B cell (primary cell): ENCODE results near the gene PTGES2. TPM values are rescaled to one million over a fixed set of nuclear protein-coding genes. Genes with fewer than 3 reads are reported as not detected.

ENCODE experiments used
- ATAC-seq: fragments of 200-7000 bp; cut with Tn5 transposase; one replicate; pipeline ENCODE4 v1.10.0; 2021; ENCODE audit warnings: low read depth, mild to moderate bottlenecking, moderate number of reproducible peaks, moderate library complexity
- CTCF ChIA-PET: fragments of 350-600 bp; sonication (Branson Sonifier 250); formaldehyde crosslinking; loops from one replicate; lab custom pipeline; 2021; ENCODE audit warnings: antibody characterized with exemption, inconsistent platforms; lab: Charles Lee
- POLR2A ChIA-PET: fragments of 350-600 bp; sonication (Branson Sonifier 250); formaldehyde crosslinking; loops from one replicate; lab custom pipeline; 2021; ENCODE audit warnings: antibody characterized with exemption; lab: Charles Lee
- DNase-seq: peaks from one replicate; pipeline ENCODE4 v3.0.0; 2013
- H2AFZ ChIP-seq: 2 replicates; pipeline ENCODE4 v1.6.1; 2012; ENCODE audit warnings: mild to moderate bottlenecking, low read depth, low read length; ENCODE audit not compliant: insufficient read depth, poor library complexity, severe bottlenecking
- H3K27ac ChIP-seq, 2 donors: 1 replicate in 1 of 2; 2 replicates in 1 of 2; pipeline ENCODE4 v1.5.1; 2012 to 2013; ENCODE audit warnings: low read length in 2 of 2, mild to moderate bottlenecking in 2 of 2, moderate library complexity in 1 of 2
- H3K27me3 ChIP-seq, 4 experiments: fragments of 200-600 bp in 1 of 4; sonication (generic) in 1 of 4; replicated peaks in 1 of 4; 1 replicate in 2 of 4; 2 replicates in 2 of 4; pipeline versions ENCODE4 v1.6.1 to v1.7.0; 2013 to 2016; ENCODE audit warnings: low read length in 3 of 4, mild to moderate bottlenecking in 2 of 4, mixed read lengths in 1 of 4, moderate library complexity in 1 of 4; ENCODE audit not compliant: insufficient read depth in 4 of 4, control insufficient read depth in 3 of 4; ENCODE audit errors: control extremely low read depth in 1 of 4
- H3K36me3 ChIP-seq, 2 experiments: replicated peaks in 1 of 2; 1 replicate in 1 of 2; 2 replicates in 1 of 2; pipeline versions ENCODE4 v1.6.1 to v1.7.1; 2013; ENCODE audit warnings: low read length in 1 of 2; ENCODE audit not compliant: insufficient read depth in 2 of 2, control insufficient read depth in 1 of 2; ENCODE audit errors: control extremely low read depth in 1 of 2, extremely low read depth in 1 of 2
- H3K4me1 ChIP-seq, 2 donors: fragments of 200-600 bp in 1 of 2; sonication (generic) in 1 of 2; 1 replicate in 1 of 2; 2 replicates in 1 of 2; pipeline versions ENCODE4 v1.5.1 to v1.6.1; 2013 to 2017; ENCODE audit warnings: low read length in 2 of 2; ENCODE audit not compliant: control insufficient read depth in 2 of 2, insufficient read depth in 2 of 2
- H3K4me2 ChIP-seq: replicated peaks from 2 replicates; pipeline ENCODE3; 2012; ENCODE audit warnings: mild to moderate bottlenecking, low read depth, low read length; ENCODE audit not compliant: poor library complexity, severe bottlenecking
- H3K4me3 ChIP-seq, 5 experiments: fragments of 200-600 bp in 1 of 5; sonication (generic) in 1 of 5; 1 replicate in 3 of 5; 2 replicates in 2 of 5; pipeline versions ENCODE4 v1.5.1 to v1.7.0; 2011 to 2016; ENCODE audit warnings: low read length in 4 of 5, mild to moderate bottlenecking in 4 of 5, low read depth in 2 of 5, control low read depth in 1 of 5, moderate library complexity in 1 of 5; ENCODE audit not compliant: insufficient read depth in 1 of 5; ENCODE audit errors: control extremely low read depth in 1 of 5, extremely low read depth in 1 of 5
- H3K79me2 ChIP-seq: fragments of 200-600 bp; sonication (generic); one replicate; pipeline ENCODE4 v1.6.0; 2016; ENCODE audit warnings: low read length; ENCODE audit not compliant: control insufficient read depth, insufficient read depth
- H3K9ac ChIP-seq: fragments of 200-600 bp; sonication (generic); 2 replicates; pipeline ENCODE4 v1.6.1; 2017; ENCODE audit warnings: mild to moderate bottlenecking, low read length, moderate library complexity
- H3K9me3 ChIP-seq, 3 donors: one replicate each; pipeline versions ENCODE4 v1.6.1 to v1.7.1; 2013; ENCODE audit warnings: low read length in 2 of 3; ENCODE audit not compliant: control insufficient read depth in 2 of 3, insufficient read depth in 1 of 3; ENCODE audit errors: control extremely low read depth in 1 of 3
- H4K20me1 ChIP-seq: 2 replicates; pipeline ENCODE4 v1.6.0; 2012; ENCODE audit warnings: mild to moderate bottlenecking, low read length; ENCODE audit not compliant: insufficient read depth, control insufficient read depth, poor library complexity, severe bottlenecking
- H3K27ac Mint-ChIP-seq: one replicate; pipeline ENCODE4 v1.8.0; 2021; ENCODE audit warnings: mixed read lengths
- H3K27me3 Mint-ChIP-seq: one replicate; pipeline ENCODE4 v1.8.0; 2021; ENCODE audit warnings: mixed read lengths
- H3K4me1 Mint-ChIP-seq: one replicate; pipeline ENCODE4 v1.8.0; 2021; ENCODE audit warnings: mixed read lengths
- H3K4me3 Mint-ChIP-seq: one replicate; pipeline ENCODE4 v1.8.0; 2021; ENCODE audit warnings: mixed read lengths
- H3K9me3 Mint-ChIP-seq: one replicate; pipeline ENCODE4 v1.8.0; 2022; ENCODE audit warnings: mixed read lengths; ENCODE audit not compliant: insufficient read depth
- CTCF ChIP-seq: fragments of 200-600 bp; IDR thresholded peaks from one replicate; pipeline ENCODE4 v1.8.0; 2022; ENCODE audit warnings: antibody characterized with exemption, mild to moderate bottlenecking
- EZH2 ChIP-seq: IDR thresholded peaks from 2 replicates; pipeline ENCODE4 v1.6.1; 2012; ENCODE audit warnings: borderline replicate concordance, low read depth, mild to moderate bottlenecking, moderate library complexity, low read length; ENCODE audit not compliant: insufficient read depth, poor library complexity, severe bottlenecking
- WGBS: methylation state at CpG from one replicate; pipeline ENCODE4 v1.1.5; 2013; ENCODE audit warnings: missing lambda C conversion rate; ENCODE audit not compliant: insufficient coverage; 5-methylcytosine and 5-hydroxymethylcytosine counted together
- intact Hi-C: fragments of 100-400 bp; cut with micrococcal nuclease; formaldehyde crosslinking; loops from one replicate; pipeline ENCODE4 v1.10.0; 2022
- polyA plus RNA-seq: library from polyadenylated mRNA; depleted of rRNA; stranded (reverse); fragments of >200 nt; gene quantifications from 2 replicates; pipeline ENCODE4 v1.2.3, GENCODE V29; 2012
- total RNA-seq, 2 donors: library from RNA; stranded (reverse); fragments of 120-200 nt in 1 of 2; gene quantifications; 1 replicate in 1 of 2; 2 replicates in 1 of 2; pipeline versions ENCODE4 v1.2.3 to v1.2.4, GENCODE V29; 2013 to 2022

The PTGES2 gene
- total and polyA plus RNA-seq, 2 donors (not counting 1 experiment from before 2014, with no cell fraction given): 77.8 to 113 TPM

- H3K9me3 Mint-ChIP-seq: no peaks in the 10 kb centered on the region
- TF ChIP-seq EZH2 (no peak), CTCF (no peak)
- 97% methylated on average over 8 of the region's 8 CpGs for WGBS
- Histone ChIP-seq H3K4me3 (no peak overlapping the region), H3K9ac (no peak overlapping the region), H3K79me2 (peaks cover 6% of the 10 kb centered on the region), H3K27ac (no peak overlapping the region), H3K27me3 (no peaks in the 10 kb centered on the region), H2AFZ (no peak overlapping the region), H3K9me3 (no peaks in the 10 kb centered on the region), H4K20me1 (no peaks in the 10 kb centered on the region), H3K4me1 (no peaks in the 10 kb centered on the region), H3K36me3 (peaks cover 6 to 45% of the 10 kb centered on the region in 2 experiments), H3K4me2 (no peak overlapping the region)
- no peak overlapping the region for H3K4me3 Mint-ChIP-seq
- no peak overlapping the region for H3K27ac Mint-ChIP-seq
- CTCF ChIA-PET: interaction anchor here (0.8 kb wide), 1 partner anchor 172 kb away, joined by 3 read pairs; no protein-coding TSS in a partner anchor
- no peak for DNase-seq
- H3K27me3 Mint-ChIP-seq: no peaks in the 10 kb centered on the region
- ATAC-seq: no peak
- intact Hi-C loops: no loop called here
- no peaks in the 10 kb centered on the region for H3K4me1 Mint-ChIP-seq
- POLR2A ChIA-PET: interaction anchor here (0.9 kb wide), 1 partner anchor 8 kb away, joined by 3 read pairs; no protein-coding TSS in a partner anchor
Observed at GRCh38 chr9:128169492-128169891, 42.0 kb upstream of the PTGES2 start.

DNA sequence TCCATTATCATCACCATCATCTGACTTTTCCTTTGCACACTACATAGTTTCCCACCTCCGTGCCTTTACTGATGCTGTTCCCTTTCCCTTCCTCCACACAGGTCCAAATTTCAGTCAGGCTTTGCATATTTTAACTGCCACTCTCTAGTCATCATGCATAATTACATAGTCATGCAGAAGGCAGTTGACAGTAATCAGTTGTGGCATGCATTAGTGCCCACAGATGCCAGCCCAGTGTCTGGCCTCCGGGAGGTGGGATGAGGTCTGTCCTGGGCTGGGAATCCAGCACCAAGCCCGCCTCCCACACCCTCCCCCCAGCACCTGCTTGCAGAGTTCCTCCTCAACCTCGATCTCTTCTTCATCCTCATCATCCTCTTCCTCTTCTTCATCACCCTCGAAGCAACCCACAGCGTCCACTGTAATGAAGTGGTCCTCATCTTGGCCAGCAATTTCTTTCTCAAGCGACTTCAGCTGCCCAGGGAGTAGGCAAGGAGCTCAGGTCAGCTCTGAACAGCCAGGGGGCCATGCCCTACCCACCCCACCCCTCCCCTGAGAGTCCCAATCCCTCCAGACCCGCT lies 41.3 kb upstream of the PTGES2 start:
- no peak overlapping the region for H3K4me3 Mint-ChIP-seq
- H3K4me1 Mint-ChIP-seq: no peaks in the 10 kb centered on the region
- ChIA-PET POLR2A (no interaction called here), CTCF (interaction anchor here (0.8 kb wide), 1 partner anchor 173 kb away, joined by 3 read pairs; no protein-coding TSS in a partner anchor)
- TF ChIP-seq CTCF: no peak
- TF ChIP-seq EZH2: no peak
- Histone ChIP-seq H3K27ac (no peak overlapping the region), H3K79me2 (peaks cover 9% of the 10 kb centered on the region), H3K27me3 (no peaks in the 10 kb centered on the region), H2AFZ (no peak overlapping the region), H3K9me3 (no peaks in the 10 kb centered on the region), H4K20me1 (no peaks in the 10 kb centered on the region), H3K36me3 (peaks cover 6 to 50% of the 10 kb centered on the region in 2 experiments), H3K9ac (no peak overlapping the region), H3K4me3 (no peak overlapping the region), H3K4me1 (no peaks in the 10 kb centered on the region), H3K4me2 (no peak overlapping the region)
- no peaks in the 10 kb centered on the region for H3K27me3 Mint-ChIP-seq
- intact Hi-C loops: no loop called here
- no peaks in the 10 kb centered on the region for H3K9me3 Mint-ChIP-seq
- ATAC-seq: no peak
- H3K27ac Mint-ChIP-seq: no peak overlapping the region
- DNase-seq: no peak
- WGBS: 92% methylated on average over 7 of the region's 8 CpGs
